Omental fat pad (tissue), 4 donors: ENCODE measurements around the gene MUS81. TPM values are rescaled to one million over a fixed set of nuclear protein-coding genes. Genes with fewer than 3 reads are reported as not detected.

Experiments
- ATAC-seq: fragments of 150-250 bp; one replicate; pipeline ENCODE4 v1.9.1; 2016; ENCODE audit warnings: mild to moderate bottlenecking, moderate library complexity; ENCODE audit not compliant: low FRiP score
- DNase-seq: peaks from one replicate; pipeline ENCODE4 v3.0.0-alpha.2; 2019; ENCODE audit warnings: low spot score
- total RNA-seq, 4 donors: library from RNA; depleted of rRNA; stranded (reverse); fragments of >200 nt; gene quantifications; one replicate each; pipeline ENCODE4 v1.1.0, GENCODE V29; 2016
- TF ChIP-seq, protein P1 (sequence below), 3 donors: fragments of 450-650 bp; IDR thresholded peaks; one replicate each; pipeline ENCODE4 v1.5.1; 2016 to 2017; ENCODE audit warnings: antibody characterized with exemption in 3 of 3, mild to moderate bottlenecking in 3 of 3, moderate library complexity in 2 of 3

Gene MUS81
- total RNA-seq, 4 donors from 2014 or later, result 25.9 to 60.8 (median 28.8) TPM

DNA sequence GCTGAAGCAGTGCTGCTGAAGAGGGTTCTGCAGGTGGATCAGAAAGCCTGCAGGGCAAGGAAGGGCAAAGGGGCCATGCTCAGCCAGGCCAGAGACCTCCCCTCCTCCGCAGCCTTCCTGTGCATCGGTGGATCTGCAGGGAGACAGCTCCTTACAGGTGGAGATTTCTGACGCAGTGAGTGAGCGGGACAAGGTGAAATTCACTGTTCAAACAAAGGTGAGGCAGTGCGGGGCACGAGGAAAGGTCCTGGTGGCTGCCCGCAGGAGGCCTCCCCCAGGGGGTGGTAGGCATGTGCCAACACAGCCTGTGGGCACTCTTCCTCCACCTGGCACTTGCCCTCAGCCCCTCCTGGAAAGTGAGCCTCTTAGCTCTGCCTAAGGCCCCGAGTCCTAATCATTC, 10.9 kb upstream of the MUS81 start:
- no peak for DNase-seq
- no peak for ATAC-seq
- TF ChIP-seq, protein P1, sequence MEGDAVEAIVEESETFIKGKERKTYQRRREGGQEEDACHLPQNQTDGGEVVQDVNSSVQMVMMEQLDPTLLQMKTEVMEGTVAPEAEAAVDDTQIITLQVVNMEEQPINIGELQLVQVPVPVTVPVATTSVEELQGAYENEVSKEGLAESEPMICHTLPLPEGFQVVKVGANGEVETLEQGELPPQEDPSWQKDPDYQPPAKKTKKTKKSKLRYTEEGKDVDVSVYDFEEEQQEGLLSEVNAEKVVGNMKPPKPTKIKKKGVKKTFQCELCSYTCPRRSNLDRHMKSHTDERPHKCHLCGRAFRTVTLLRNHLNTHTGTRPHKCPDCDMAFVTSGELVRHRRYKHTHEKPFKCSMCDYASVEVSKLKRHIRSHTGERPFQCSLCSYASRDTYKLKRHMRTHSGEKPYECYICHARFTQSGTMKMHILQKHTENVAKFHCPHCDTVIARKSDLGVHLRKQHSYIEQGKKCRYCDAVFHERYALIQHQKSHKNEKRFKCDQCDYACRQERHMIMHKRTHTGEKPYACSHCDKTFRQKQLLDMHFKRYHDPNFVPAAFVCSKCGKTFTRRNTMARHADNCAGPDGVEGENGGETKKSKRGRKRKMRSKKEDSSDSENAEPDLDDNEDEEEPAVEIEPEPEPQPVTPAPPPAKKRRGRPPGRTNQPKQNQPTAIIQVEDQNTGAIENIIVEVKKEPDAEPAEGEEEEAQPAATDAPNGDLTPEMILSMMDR (IDR thresholded peaks at IDR 0.05), result no peak

DNA sequence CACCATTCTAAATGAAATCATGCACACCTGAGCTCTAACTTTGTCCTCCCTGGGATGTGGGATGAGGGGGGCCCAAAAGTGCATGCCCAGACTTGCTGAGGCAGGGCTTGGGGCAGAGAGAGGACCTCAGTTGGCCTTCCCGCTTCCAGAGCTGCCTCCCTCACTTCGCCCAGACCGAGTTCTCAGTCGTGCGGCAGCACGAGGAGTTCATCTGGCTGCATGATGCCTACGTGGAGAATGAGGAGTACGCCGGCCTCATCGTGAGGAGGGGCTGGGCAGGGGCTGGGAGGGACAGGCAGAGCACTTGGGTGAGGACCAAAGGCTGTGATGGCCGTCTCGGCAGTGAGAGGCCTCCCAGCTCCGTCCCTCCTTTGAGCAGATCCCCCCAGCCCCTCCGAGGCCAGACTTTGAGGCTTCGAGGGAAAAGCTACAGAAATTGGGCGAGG, 10.4 kb upstream of the MUS81 start:
- no peak for DNase-seq
- no peak for ATAC-seq
- TF ChIP-seq, protein P1 (IDR thresholded peaks at IDR 0.05), result no peak

DNA sequence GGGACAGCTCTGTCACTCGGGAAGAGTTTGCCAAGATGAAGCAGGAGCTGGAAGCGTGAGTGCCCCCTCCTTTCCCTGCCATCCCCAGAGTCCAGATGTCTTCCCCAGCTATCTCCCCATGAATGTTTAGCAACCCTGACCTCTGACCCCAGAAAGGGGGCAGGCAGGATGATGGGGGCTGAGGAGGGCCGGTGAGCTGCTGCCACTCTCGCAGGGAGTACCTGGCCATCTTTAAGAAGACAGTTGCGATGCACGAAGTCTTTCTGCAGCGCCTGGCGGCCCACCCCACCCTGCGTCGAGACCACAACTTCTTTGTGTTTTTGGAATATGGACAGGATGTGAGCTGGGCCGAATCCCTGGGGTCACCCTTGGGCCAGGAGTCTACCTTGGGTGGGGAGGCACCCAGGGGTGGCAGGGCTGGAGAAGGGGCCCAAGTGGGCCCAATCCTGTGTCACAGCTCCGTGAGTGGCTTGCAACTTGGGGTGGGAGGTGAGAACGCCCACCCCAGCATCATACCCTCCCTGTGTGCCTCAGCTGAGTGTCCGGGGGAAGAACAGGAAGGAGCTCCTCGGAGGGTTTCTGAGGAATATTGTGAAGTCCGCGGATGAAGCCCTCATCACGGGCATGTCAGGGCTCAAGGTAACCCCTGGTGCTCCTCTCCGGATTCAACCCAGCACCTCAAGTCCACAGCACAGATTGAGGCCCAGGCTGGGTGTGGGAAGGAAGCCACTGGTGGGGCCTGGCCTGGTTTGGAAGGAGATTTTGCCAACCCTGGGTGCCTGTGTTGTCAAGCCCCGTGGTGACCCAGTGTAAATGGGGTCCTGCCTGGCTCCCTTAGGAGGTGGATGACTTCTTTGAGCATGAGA, 9.8 kb upstream of the MUS81 start:
- DNase-seq (no peak), ATAC-seq (no peak)
- TF ChIP-seq, protein P1 (IDR thresholded peaks at IDR 0.05), result no peak

DNA sequence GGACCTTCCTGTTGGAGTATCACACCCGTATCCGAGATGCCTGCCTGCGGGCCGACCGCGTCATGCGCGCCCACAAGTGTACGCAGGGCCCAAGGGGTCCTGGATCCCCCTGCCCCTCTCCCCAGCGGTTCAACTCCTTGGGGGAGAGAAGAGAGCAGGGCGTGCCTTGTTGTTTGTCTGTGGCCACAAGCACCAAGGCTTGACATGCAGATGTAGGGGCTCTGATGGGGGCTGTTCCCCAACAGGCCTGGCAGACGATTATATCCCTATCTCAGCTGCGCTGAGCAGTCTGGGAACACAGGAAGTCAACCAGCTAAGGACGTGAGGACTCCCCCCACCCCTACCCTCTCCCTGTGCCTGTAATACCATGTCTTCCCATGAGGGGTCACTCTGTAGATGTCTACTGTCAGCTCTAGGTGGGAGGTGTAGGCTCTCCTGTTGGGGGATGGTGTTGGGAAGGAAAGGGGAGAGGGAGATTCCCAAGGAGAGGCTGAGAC, 9.1 kb upstream of the MUS81 start:
- TF ChIP-seq, protein P1 (IDR thresholded peaks at IDR 0.05), result no peak
- DNase-seq (no peak), ATAC-seq (no peak)

DNA sequence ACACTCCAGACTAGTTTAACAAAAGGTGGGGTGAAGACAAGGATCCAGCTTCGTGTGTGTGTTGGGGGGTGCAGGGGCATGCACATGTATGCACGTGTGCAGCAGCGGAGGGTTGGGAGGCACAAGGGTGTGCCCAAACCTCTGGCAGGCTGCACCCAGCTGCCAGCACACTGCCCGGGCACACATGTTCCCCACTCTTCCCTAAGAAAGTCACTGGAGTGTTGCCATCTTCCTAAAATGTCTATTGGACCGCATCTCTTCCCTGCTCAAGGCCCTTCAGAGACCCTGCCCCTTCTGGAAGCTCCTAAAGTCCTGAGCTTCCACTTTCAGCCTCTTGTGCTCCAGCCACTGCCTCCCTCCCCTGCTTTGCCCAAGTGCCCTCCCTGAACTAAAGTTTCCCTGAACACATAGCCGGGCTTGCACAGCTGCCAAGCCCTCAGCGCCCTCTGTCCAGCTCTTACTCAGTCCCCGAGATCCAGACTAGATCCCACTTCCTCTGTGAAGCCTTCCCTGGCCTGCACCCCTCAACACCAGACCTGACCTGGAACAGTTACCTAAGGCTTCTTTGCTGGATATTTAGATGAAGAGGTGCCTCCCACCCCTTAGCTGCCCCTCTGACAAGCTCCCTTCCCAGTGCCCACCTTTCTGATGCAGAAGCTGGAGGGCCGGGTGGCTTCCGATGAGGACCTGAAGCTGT, 8.3 kb upstream of the MUS81 start:
- ATAC-seq (no peak), DNase-seq (no peak)
- TF ChIP-seq, protein P1 (IDR thresholded peaks at IDR 0.05), result no peak

DNA sequence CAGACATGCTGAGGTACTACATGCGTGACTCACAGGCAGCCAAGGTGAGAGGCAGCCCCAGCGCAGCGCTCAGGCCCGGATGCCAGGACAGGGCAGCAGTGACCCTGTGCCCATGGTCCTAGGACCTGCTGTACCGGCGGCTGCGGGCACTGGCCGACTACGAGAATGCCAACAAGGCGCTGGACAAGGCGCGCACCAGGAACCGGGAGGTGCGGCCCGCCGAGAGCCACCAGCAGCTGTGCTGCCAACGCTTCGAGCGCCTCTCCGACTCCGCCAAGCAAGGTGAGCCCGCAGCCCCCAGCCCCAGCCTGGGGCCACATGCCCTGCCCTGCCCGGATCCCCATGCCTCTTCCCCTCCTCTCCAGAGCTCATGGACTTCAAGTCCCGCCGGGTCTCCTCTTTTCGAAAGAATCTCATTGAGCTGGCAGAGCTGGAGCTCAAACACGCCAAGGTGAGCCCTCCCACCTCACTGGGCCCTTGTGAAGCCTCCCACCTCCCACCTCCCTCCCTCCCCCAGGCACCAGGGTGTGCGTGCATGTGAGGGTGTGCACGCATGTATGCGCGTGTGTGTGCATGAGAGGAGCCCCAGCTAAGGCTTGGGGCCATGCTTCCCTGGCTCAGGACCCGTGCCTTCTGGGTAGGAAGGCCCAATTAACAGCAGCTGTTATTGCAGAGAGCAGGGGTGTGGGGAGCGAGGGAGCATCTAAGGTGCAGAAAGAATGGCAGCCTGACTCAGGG, 7.6 kb upstream of the MUS81 start:
- no peak for DNase-seq
- TF ChIP-seq, protein P1 (IDR thresholded peaks at IDR 0.05), result no peak

More for the DNA sequence above, 7.6 kb upstream of the MUS81 start:
- ATAC-seq, result no peak
